OCI-LY1 (cell line): Measurements from ENCODE around the gene DNAH8.

Experiments used
- H2AFZ ChIP-seq: fragments of 200-600 bp; sonication (generic), shearing (Covaris generic); 2 replicates; pipeline ENCODE4 v1.6.0; 2014; ENCODE audit warnings: antibody characterized with exemption, mild to moderate bottlenecking, low read length
- H3F3A ChIP-seq: fragments of 200-600 bp; sonication (generic), shearing (Covaris generic); 2 replicates; pipeline ENCODE4 v1.6.0; 2014; ENCODE audit warnings: mild to moderate bottlenecking, antibody characterized with exemption, low read length, moderate library complexity; ENCODE audit not compliant: insufficient read depth
- H3K27ac ChIP-seq: fragments of 200-600 bp; sonication (generic); 2 replicates; pipeline ENCODE4 v1.5.1; 2014; ENCODE audit warnings: low read length, mixed run types, mild to moderate bottlenecking, low read depth; ENCODE audit not compliant: poor library complexity, severe bottlenecking
- H3K27me3 ChIP-seq: fragments of 200-600 bp; sonication (generic); 2 replicates; pipeline ENCODE4 v1.6.0; 2014; ENCODE audit warnings: antibody characterized with exemption, mild to moderate bottlenecking, low read length, moderate library complexity; ENCODE audit not compliant: insufficient read depth
- H3K36me3 ChIP-seq: fragments of 200-600 bp; sonication (generic); 2 replicates; pipeline ENCODE4 v1.6.1; 2014; ENCODE audit warnings: mild to moderate bottlenecking, antibody characterized with exemption, low read length, moderate library complexity, mixed read lengths; ENCODE audit not compliant: insufficient read depth
- H3K4me1 ChIP-seq: fragments of 200-600 bp; sonication (generic); 2 replicates; pipeline ENCODE4 v1.5.1; 2014; ENCODE audit warnings: mild to moderate bottlenecking, low read length, moderate library complexity; ENCODE audit not compliant: insufficient read depth, severe bottlenecking
- H3K4me2 ChIP-seq: fragments of 200-600 bp; sonication (generic), shearing (Covaris generic); 2 replicates; pipeline ENCODE4 v1.6.1; 2014; ENCODE audit warnings: low read length
- H3K4me3 ChIP-seq: fragments of 200-600 bp; sonication (generic); 2 replicates; pipeline ENCODE4 v1.5.1; 2014; ENCODE audit warnings: low read length, low read depth, mild to moderate bottlenecking, mixed read lengths; ENCODE audit not compliant: poor library complexity, severe bottlenecking
- H3K79me2 ChIP-seq: fragments of 200-600 bp; shearing (Covaris generic); 2 replicates; pipeline ENCODE4 v1.6.1; 2016; ENCODE audit warnings: mixed run types, low read length, mixed read lengths; ENCODE audit not compliant: insufficient read depth
- H3K9ac ChIP-seq: fragments of 200-600 bp; sonication (generic), shearing (Covaris generic); 2 replicates; pipeline ENCODE4 v1.6.1; 2014; ENCODE audit warnings: mild to moderate bottlenecking, low read length, mixed read lengths
- H3K9me2 ChIP-seq: fragments of 200-600 bp; sonication (generic), shearing (Covaris generic); 2 replicates; pipeline ENCODE4 v1.6.1; 2014; ENCODE audit warnings: low read depth, mild to moderate bottlenecking, low read length, mixed read lengths
- H3K9me3 ChIP-seq: fragments of 200-600 bp; shearing (Covaris generic); 2 replicates; pipeline ENCODE4 v1.6.1; 2014; ENCODE audit warnings: low read length, mixed read lengths
- H4K20me1 ChIP-seq: fragments of 200-600 bp; sonication (generic), shearing (Covaris generic); 2 replicates; pipeline ENCODE4 v1.6.0; 2016; ENCODE audit warnings: mild to moderate bottlenecking, low read length; ENCODE audit not compliant: insufficient read depth
- CTCF ChIP-seq: fragments of 200-600 bp; sonication (generic), shearing (Covaris generic); IDR thresholded peaks from 2 replicates; pipeline ENCODE4 v1.5.1; 2017; ENCODE audit warnings: mild to moderate bottlenecking, antibody characterized with exemption, low read length, moderate library complexity, mixed read lengths
- EZH2 ChIP-seq: fragments of 200-600 bp; sonication (generic), shearing (Covaris generic); IDR thresholded peaks from 2 replicates; pipeline ENCODE4 v1.8.0; 2017; ENCODE audit warnings: borderline replicate concordance, mixed run types, mild to moderate bottlenecking, antibody characterized with exemption, low read length, moderate library complexity, mixed read lengths

The DNAH8 gene

GRCh38 chr6:39053016-39053624 is 338.0 kb downstream of the DNAH8 start:
- Histone ChIP-seq H3K4me2 (no peak overlapping the region), H3K36me3 (no peaks in the 10 kb centered on the region), H3F3A (no peaks in the 10 kb centered on the region), H2AFZ (no peak overlapping the region), H3K79me2 (no peaks in the 10 kb centered on the region), H3K27me3 (no peaks in the 10 kb centered on the region), H3K9me2 (no peaks in the 10 kb centered on the region), H3K4me3 (no peak overlapping the region), H3K9me3 (no peaks in the 10 kb centered on the region), H3K4me1 (no peaks in the 10 kb centered on the region), H3K9ac (no peak overlapping the region), H3K27ac (no peak overlapping the region), H4K20me1 (no peaks in the 10 kb centered on the region)
- TF ChIP-seq EZH2, result no peak
- TF ChIP-seq CTCF, result no peak

DNA sequence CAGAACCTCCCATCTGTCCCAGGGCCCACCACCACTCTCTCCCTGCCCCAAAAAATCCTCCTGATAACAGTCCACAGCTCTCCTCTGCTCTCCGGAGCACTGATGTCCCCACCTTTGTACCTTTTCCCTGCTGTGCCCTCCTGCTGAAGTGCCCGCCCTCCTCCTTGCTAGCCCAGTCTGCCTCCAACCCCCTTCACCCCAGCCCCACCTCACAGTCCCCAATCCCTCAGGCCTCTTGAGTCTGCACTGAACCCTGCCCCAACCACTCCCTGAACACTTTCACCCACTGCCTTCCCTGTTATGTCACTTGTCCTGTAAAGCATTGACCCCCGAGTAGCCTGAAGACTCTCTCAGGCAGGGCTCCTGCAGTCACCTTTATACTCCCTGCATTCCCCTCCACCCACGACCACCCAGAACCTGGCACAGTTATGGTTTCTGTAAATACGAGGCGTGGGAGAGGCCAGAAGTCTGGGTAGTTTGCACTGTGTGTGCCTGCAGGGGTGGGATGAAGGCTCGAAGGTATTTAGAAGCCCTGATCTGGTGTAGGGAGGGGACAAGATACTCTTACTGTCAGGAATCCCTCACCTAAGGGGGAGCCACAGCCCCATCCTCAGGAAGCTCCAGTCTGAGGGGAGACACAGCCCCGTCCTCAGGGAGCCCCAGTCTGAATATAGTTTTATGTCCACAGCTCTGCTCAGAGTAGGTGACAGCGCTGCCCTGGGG is 338.9 kb downstream of the DNAH8 start:
- no peaks in the 10 kb centered on the region for H3K36me3 ChIP-seq
- no peak overlapping the region for H3K4me3 ChIP-seq
- no peaks in the 10 kb centered on the region for H3K27me3 ChIP-seq
- no peak for TF ChIP-seq CTCF
- TF ChIP-seq EZH2, result no peak
- H3K79me2 ChIP-seq, result no peaks in the 10 kb centered on the region
- no peak overlapping the region for H2AFZ ChIP-seq
- no peaks in the 10 kb centered on the region for H3K4me1 ChIP-seq
- no peaks in the 10 kb centered on the region for H3K9me2 ChIP-seq
- H3K27ac ChIP-seq, result no peak overlapping the region
- no peak overlapping the region for H3K4me2 ChIP-seq
- H4K20me1 ChIP-seq, result no peaks in the 10 kb centered on the region
- H3K9ac ChIP-seq, result no peak overlapping the region
- H3F3A ChIP-seq, result no peaks in the 10 kb centered on the region
- H3K9me3 ChIP-seq, result no peaks in the 10 kb centered on the region

- no peaks in the 10 kb centered on the region for H3K27me3 ChIP-seq
- no peak overlapping the region for H3K4me3 ChIP-seq
- no peak overlapping the region for H3K9ac ChIP-seq
- H2AFZ ChIP-seq, result no peak overlapping the region
- no peaks in the 10 kb centered on the region for H3K9me3 ChIP-seq
- H3K4me2 ChIP-seq, result no peak overlapping the region
- no peaks in the 10 kb centered on the region for H3K9me2 ChIP-seq
- H3F3A ChIP-seq, result no peaks in the 10 kb centered on the region
- no peaks in the 10 kb centered on the region for H3K36me3 ChIP-seq
- no peaks in the 10 kb centered on the region for H3K79me2 ChIP-seq
- TF ChIP-seq CTCF (no peak), EZH2 (no peak)
- no peak overlapping the region for H3K27ac ChIP-seq
- no peaks in the 10 kb centered on the region for H4K20me1 ChIP-seq
- no peaks in the 10 kb centered on the region for H3K4me1 ChIP-seq
Measured at GRCh38 chr6:39054577-39055142, 339.5 kb downstream of the DNAH8 start.
